Endometrium (tissue), 2 donors: ENCODE data around the gene C1R.
"Not testable (repeated sequence)": the region's sequence is repeated elsewhere in the genome, so short reads cannot be mapped to it uniquely, and the experiment has no call there.

Source experiments
- FAIRE-seq: peaks from 2 replicates; lab custom pipeline; 2012; peaks lifted over from hg19 to GRCh38; lab: Jason Lieb, UNC
- donor health status: control.
- donor health status: control.

Gene C1R

GRCh38 chr12:7067096-7067495 lies 25.1 kb downstream of the C1R start:
- FAIRE-seq, result no peak

- FAIRE-seq, result no peak
These were observed 25.6 kb downstream of the C1R start for GRCh38 chr12:7066596-7066995.

- no peak for FAIRE-seq
These were observed 27.1 kb downstream of the C1R start for GRCh38 chr12:7065073-7065623.

- no peak for FAIRE-seq
These were observed 27.7 kb downstream of the C1R start for GRCh38 chr12:7064516-7064915.

GRCh38 chr12:7061596-7061995 lies 30.6 kb downstream of the C1R start:
- no peak for FAIRE-seq

- no peak for FAIRE-seq
These were observed 31.1 kb downstream of the C1R start for GRCh38 chr12:7061138-7061537.

- peak; percentile 85 for FAIRE-seq
These were observed 31.8 kb downstream of the C1R start, which contains the start of gene C1S for GRCh38 chr12:7060353-7060954. TSS of gene C1S (plus strand) at chr12:7060718. CDS start at chr12:7061913, 1,195 bp downstream.

- FAIRE-seq, result no peak
These were observed 32.5 kb downstream of the C1R start for GRCh38 chr12:7059780-7060179.

- no peak for FAIRE-seq
These were observed 33.3 kb downstream of the C1R start for GRCh38 chr12:7058850-7059395.

- no peak for FAIRE-seq
These were observed 33.9 kb downstream of the C1R start for GRCh38 chr12:7058163-7058845.

GRCh38 chr12:7055736-7056135 lies 36.5 kb downstream of the C1R start:
- not testable (repeated sequence) for FAIRE-seq

- FAIRE-seq, result no peak
These were observed 37.3 kb downstream of the C1R start for GRCh38 chr12:7054925-7055324.

- FAIRE-seq, result not testable (repeated sequence)
These were observed 42.3 kb downstream of the C1R start for GRCh38 chr12:7049973-7050372.

- not testable (repeated sequence) for FAIRE-seq
These were observed 42.7 kb downstream of the C1R start for GRCh38 chr12:7049445-7049951.

- FAIRE-seq, result no peak
These were observed 44.9 kb downstream of the C1R start for GRCh38 chr12:7047306-7047705.

GRCh38 chr12:7046383-7047105 lies 45.7 kb downstream of the C1R start:
- no peak for FAIRE-seq

- no peak for FAIRE-seq
These were observed 46.3 kb downstream of the C1R start for GRCh38 chr12:7045913-7046312.

- no peak for FAIRE-seq
These were observed 49.4 kb downstream of the C1R start for GRCh38 chr12:7042842-7043241.

- no peak for FAIRE-seq
These were observed 52.8 kb downstream of the C1R start for GRCh38 chr12:7039403-7039802.

GRCh38 chr12:7038591-7038990 lies 53.7 kb downstream of the C1R start:
- FAIRE-seq, result no peak

- FAIRE-seq, result not testable (repeated sequence)
These were observed 54.8 kb downstream of the C1R start for GRCh38 chr12:7037411-7037810.

GRCh38 chr12:7035463-7035862 lies 56.8 kb downstream of the C1R start:
- no peak for FAIRE-seq
